ENCODE measurements around the gene FMNL2.

- no peak for TF ChIP-seq TAF1 (IDR thresholded peaks at IDR 0.05; ENCODE audit: borderline replicate concordance, low read depth, low read length)
- TF ChIP-seq POLR2A (IDR thresholded peaks at IDR 0.05; ENCODE audit: low read depth, low read length): no peak
Measured at GRCh38 chr2:152455738-152456137, 120.8 kb downstream of the FMNL2 start.
